ENCODE results near the gene HOXD9.

The HOXD9 gene

GRCh38 chr2:176165370-176166050 lies 43.0 kb downstream of the HOXD9 start:
- no peak for TF ChIP-seq EGR1 (IDR thresholded peaks at IDR 0.05)
- no peak for TF ChIP-seq EP300 (IDR thresholded peaks at IDR 0.05; ENCODE audit: borderline replicate concordance)
- TF ChIP-seq YY1 (IDR thresholded peaks at IDR 0.05; ENCODE audit: low read depth): no peak
- TF ChIP-seq REST (IDR thresholded peaks at IDR 0.05; ENCODE audit: low read depth): no peak
- TF ChIP-seq, protein P1, sequence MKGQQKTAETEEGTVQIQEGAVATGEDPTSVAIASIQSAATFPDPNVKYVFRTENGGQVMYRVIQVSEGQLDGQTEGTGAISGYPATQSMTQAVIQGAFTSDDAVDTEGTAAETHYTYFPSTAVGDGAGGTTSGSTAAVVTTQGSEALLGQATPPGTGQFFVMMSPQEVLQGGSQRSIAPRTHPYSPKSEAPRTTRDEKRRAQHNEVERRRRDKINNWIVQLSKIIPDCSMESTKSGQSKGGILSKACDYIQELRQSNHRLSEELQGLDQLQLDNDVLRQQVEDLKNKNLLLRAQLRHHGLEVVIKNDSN (IDR thresholded peaks at IDR 0.05): no peak

GRCh38 chr2:176166272-176166671 lies 43.8 kb downstream of the HOXD9 start:
- TF ChIP-seq CREB1 (IDR thresholded peaks at IDR 0.05; ENCODE audit: low read depth) (no peak), YY1 (IDR thresholded peaks at IDR 0.05; ENCODE audit: low read depth) (no peak), TAF1 (IDR thresholded peaks at IDR 0.05; ENCODE audit: low read depth) (no peak), EP300 (IDR thresholded peaks at IDR 0.05; ENCODE audit: borderline replicate concordance) (no peak), REST (IDR thresholded peaks at IDR 0.05; ENCODE audit: low read depth) (no peak), TCF12 (IDR thresholded peaks at IDR 0.05; ENCODE audit: low read depth) (no peak), NFIC (IDR thresholded peaks at IDR 0.05) (no peak), ZBTB7A (IDR thresholded peaks at IDR 0.05; ENCODE audit: low read depth) (no peak), EGR1 (IDR thresholded peaks at IDR 0.05) (no peak), FOXM1 (IDR thresholded peaks at IDR 0.05; ENCODE audit: borderline replicate concordance, low read depth) (no peak), TEAD4 (IDR thresholded peaks at IDR 0.05) (no peak), RAD21 (IDR thresholded peaks at IDR 0.05; ENCODE audit: low read depth) (no peak), CEBPB (IDR thresholded peaks at IDR 0.05) (no peak)
- TF ChIP-seq, protein P2, sequence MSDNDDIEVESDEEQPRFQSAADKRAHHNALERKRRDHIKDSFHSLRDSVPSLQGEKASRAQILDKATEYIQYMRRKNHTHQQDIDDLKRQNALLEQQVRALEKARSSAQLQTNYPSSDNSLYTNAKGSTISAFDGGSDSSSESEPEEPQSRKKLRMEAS (IDR thresholded peaks at IDR 0.05): no peak
- TF ChIP-seq, protein P1 (IDR thresholded peaks at IDR 0.05): no peak

GRCh38 chr2:176167398-176167797 lies 44.9 kb downstream of the HOXD9 start:
- no peak for TF ChIP-seq EP300 (IDR thresholded peaks at IDR 0.05; ENCODE audit: borderline replicate concordance)
- no peak for TF ChIP-seq FOXM1 (IDR thresholded peaks at IDR 0.05; ENCODE audit: borderline replicate concordance, low read depth)
- TF ChIP-seq TEAD4 (IDR thresholded peaks at IDR 0.05): no peak
- TF ChIP-seq TCF12 (IDR thresholded peaks at IDR 0.05; ENCODE audit: low read depth): no peak
- no peak for TF ChIP-seq YY1 (IDR thresholded peaks at IDR 0.05; ENCODE audit: low read depth)
- TF ChIP-seq ZBTB7A (IDR thresholded peaks at IDR 0.05; ENCODE audit: low read depth): no peak
- TF ChIP-seq, protein P1 (IDR thresholded peaks at IDR 0.05): no peak

GRCh38 chr2:176169181-176169580 lies 46.7 kb downstream of the HOXD9 start:
- TF ChIP-seq REST (IDR thresholded peaks at IDR 0.05; ENCODE audit: low read depth) (no peak), CREB1 (IDR thresholded peaks at IDR 0.05; ENCODE audit: low read depth) (no peak), ZBTB7A (IDR thresholded peaks at IDR 0.05; ENCODE audit: low read depth) (no peak), TEAD4 (IDR thresholded peaks at IDR 0.05) (no peak), CEBPB (IDR thresholded peaks at IDR 0.05) (no peak), TAF1 (IDR thresholded peaks at IDR 0.05; ENCODE audit: low read depth) (no peak), YY1 (IDR thresholded peaks at IDR 0.05; ENCODE audit: low read depth) (no peak), RAD21 (IDR thresholded peaks at IDR 0.05; ENCODE audit: low read depth) (no peak), TCF12 (IDR thresholded peaks at IDR 0.05; ENCODE audit: low read depth) (no peak), EGR1 (IDR thresholded peaks at IDR 0.05) (no peak), FOXM1 (IDR thresholded peaks at IDR 0.05; ENCODE audit: borderline replicate concordance, low read depth) (no peak), EP300 (IDR thresholded peaks at IDR 0.05; ENCODE audit: borderline replicate concordance) (no peak), NFIC (IDR thresholded peaks at IDR 0.05) (no peak)
- TF ChIP-seq, protein P1 (IDR thresholded peaks at IDR 0.05): no peak
- TF ChIP-seq, protein P2 (IDR thresholded peaks at IDR 0.05): no peak

Data from Ishikawa (cell line).